ENCODE results near the gene TRA2B. TPM values are rescaled to one million over a fixed set of nuclear protein-coding genes. Genes with fewer than 3 reads are reported as not detected.

The TRA2B gene
- total RNA-seq, 3 donors from 2014 or later, result 77.0 to 121 (median 92.0) TPM

DNA sequence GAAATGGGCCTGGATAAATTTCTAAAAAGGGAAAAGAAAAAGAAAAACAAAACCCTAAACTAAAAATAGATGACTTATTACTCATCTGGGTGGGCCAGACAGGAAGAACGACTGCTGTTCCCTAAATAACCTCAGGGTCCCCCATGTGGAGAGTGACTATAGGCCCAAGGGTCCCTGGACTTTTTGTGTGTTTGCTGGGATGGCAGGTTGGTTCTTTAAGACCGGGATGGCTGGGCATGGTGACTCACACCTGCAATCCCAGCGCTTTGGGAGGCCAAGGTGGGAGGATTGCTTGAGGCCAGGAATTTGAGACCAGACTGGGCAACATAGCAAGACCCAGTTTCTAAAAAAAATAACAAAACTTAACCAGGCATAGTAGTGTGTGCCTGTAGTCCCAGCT lies 43.8 kb upstream of the TRA2B start:
- ATAC-seq (no peak), DNase-seq (no peak)
- Histone ChIP-seq H3K4me3 (no peak overlapping the region), H3K4me1 (ENCODE audit: low read depth) (no peaks in the 10 kb centered on the region), H3K9me3 (no peaks in the 10 kb centered on the region), H3K36me3 (ENCODE audit: low read depth) (no peaks in the 10 kb centered on the region)
- TF ChIP-seq, protein P1, sequence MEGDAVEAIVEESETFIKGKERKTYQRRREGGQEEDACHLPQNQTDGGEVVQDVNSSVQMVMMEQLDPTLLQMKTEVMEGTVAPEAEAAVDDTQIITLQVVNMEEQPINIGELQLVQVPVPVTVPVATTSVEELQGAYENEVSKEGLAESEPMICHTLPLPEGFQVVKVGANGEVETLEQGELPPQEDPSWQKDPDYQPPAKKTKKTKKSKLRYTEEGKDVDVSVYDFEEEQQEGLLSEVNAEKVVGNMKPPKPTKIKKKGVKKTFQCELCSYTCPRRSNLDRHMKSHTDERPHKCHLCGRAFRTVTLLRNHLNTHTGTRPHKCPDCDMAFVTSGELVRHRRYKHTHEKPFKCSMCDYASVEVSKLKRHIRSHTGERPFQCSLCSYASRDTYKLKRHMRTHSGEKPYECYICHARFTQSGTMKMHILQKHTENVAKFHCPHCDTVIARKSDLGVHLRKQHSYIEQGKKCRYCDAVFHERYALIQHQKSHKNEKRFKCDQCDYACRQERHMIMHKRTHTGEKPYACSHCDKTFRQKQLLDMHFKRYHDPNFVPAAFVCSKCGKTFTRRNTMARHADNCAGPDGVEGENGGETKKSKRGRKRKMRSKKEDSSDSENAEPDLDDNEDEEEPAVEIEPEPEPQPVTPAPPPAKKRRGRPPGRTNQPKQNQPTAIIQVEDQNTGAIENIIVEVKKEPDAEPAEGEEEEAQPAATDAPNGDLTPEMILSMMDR (IDR thresholded peaks at IDR 0.05), result no peak
- intact Hi-C loops (cut with DNase I, micrococcal nuclease), result loop anchor here (5.0 to 10.0 kb wide), 3 partner anchors 263 to 563 kb away; partner anchors contain the start of gene CRYGS (in 2 of the 2)

DNA sequence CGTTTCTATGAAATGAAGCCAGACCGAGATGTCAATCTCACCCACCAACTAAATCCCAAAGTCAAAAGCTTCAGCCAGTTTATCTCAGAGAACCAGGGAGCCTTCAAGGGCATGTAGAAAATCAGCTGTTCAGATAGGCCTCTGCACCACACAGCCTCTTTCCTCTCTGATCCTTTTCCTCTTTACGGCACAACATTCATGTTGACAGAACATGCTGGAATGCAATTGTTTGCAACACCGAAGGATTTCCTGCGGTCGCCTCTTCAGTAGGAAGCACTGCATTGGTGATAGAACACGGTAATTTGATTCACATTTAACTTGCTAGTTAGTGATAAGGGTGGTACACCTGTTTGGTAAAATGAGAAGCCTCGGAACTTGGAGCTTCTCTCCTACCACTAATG lies 41.9 kb upstream of the TRA2B start:
- TF ChIP-seq, protein P1 (IDR thresholded peaks at IDR 0.05), result no peak
- Histone ChIP-seq H3K4me3 (no peak overlapping the region), H3K36me3 (ENCODE audit: low read depth) (no peaks in the 10 kb centered on the region), H3K9me3 (no peaks in the 10 kb centered on the region), H3K4me1 (ENCODE audit: low read depth) (no peaks in the 10 kb centered on the region)
- no peak for ATAC-seq
- intact Hi-C loops (cut with DNase I, micrococcal nuclease), result loop anchor here (5.0 to 10.0 kb wide), 3 partner anchors 265 to 565 kb away; partner anchors contain the start of gene CRYGS (in 2 of the 2)
- DNase-seq, result no peak

DNA sequence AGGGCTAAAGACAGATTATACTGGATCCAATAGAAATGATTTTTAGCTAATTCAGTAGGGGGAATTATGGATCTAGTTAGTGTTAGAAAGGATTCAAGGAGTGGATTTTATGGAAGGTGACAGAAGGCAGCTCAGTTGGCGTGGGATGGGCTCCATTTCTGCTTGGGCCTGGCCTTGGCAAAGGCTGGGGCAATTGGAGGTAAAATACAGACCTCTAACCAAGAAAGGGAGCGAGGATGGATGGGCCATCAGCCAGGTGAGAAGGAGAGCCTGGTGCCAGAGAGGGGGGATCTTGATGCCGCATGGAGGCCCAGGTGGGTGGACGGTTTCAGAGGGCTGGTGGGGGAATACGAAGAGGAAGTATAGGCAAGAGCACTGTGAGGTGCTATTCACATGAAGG lies 40.7 kb upstream of the TRA2B start:
- no peaks in the 10 kb centered on the region for H3K9me3 ChIP-seq
- intact Hi-C loops (cut with DNase I, micrococcal nuclease), result no loop called here
- no peak for ATAC-seq

DNA sequence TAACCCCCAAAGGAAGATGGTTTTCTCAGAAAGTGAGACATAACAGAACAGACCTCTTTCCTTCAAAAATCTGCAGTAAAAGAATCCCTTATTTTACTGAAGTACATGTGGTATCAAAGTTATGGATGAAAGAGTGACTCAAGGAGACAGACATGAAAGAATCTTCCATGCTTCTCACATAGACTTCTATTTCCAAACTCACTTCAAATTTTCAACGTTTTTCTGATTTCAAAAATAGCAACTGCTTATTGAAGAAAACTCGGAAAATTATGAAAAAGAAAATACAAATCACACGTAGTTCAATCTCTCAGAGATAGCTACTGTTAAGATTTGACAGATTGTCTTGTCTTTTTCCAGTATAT lies 39.8 kb upstream of the TRA2B start:
- intact Hi-C loops (cut with DNase I, micrococcal nuclease), result no loop called here
- DNase-seq, result no peak
- TF ChIP-seq, protein P1 (IDR thresholded peaks at IDR 0.05), result peak; percentile 9

More for the DNA sequence above, 40.7 kb upstream of the TRA2B start:
- DNase-seq, result no peak
- Histone ChIP-seq H3K4me1 (ENCODE audit: low read depth) (no peaks in the 10 kb centered on the region), H3K36me3 (ENCODE audit: low read depth) (no peaks in the 10 kb centered on the region), H3K4me3 (no peak overlapping the region)
- TF ChIP-seq, protein P1 (IDR thresholded peaks at IDR 0.05), result no peak

DNA sequence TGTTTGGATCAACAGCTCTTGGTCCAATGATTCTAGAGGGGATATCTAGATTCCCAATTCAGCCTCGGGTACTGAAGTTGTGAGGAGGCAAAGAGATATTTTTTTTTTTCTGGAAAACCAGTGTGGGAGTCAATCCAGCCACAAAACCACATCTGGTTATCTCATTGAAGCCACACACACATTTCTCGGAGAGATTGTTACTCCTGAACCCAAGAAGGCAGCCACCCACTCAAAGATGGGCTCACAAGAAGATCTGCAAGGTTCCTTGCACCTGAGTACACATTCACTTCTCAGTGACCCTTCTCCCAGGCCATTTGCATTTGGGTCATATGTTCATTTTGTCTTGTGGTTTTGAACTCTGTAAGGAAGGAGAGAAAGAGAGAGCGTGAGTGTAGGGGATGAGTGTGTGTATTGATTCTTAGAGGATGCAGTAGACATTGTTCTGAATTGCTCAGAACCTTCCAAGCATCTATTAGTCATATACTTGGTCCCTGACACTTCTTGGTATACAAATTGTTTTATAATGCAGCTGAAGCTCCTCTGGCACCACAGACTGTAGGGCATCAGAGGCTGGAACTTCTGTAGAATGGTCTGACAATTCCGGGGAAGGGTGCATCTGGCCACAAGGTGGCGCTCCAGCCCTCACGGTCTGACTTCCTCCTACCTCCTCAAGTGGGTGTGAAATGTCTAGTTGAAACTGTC lies 39.3 kb upstream of the TRA2B start:
- intact Hi-C loops (cut with DNase I, micrococcal nuclease), result no loop called here
- no peak overlapping the region for H3K4me3 ChIP-seq
- TF ChIP-seq, protein P1 (IDR thresholded peaks at IDR 0.05), result peak; percentile 69
- peak; percentile 77 to 94 (median 87) for DNase-seq
- no peaks in the 10 kb centered on the region for H3K4me1 ChIP-seq (ENCODE audit: low read depth)
- peak; percentile 92 for ATAC-seq
- H3K36me3 ChIP-seq (ENCODE audit: low read depth), result no peaks in the 10 kb centered on the region
- no peaks in the 10 kb centered on the region for H3K9me3 ChIP-seq

More for the DNA sequence above, 39.8 kb upstream of the TRA2B start:
- ATAC-seq, result no peak
- Histone ChIP-seq H3K9me3 (no peaks in the 10 kb centered on the region), H3K36me3 (ENCODE audit: low read depth) (no peaks in the 10 kb centered on the region), H3K4me1 (ENCODE audit: low read depth) (no peaks in the 10 kb centered on the region), H3K4me3 (no peak overlapping the region)

Measured in mucosa of descending colon (tissue), 3 donors.